Esophagus (tissue), 2 donors: Measurements from ENCODE around the gene KCTD1. TPM values are rescaled to one million over a fixed set of nuclear protein-coding genes. Genes with fewer than 3 reads are reported as not detected.

ENCODE experiments used
- H3K27ac ChIP-seq, 2 donors: one replicate each; pipeline ENCODE4 v1.5.1; 2013; ENCODE audit warnings: low read depth in 2 of 2, mild to moderate bottlenecking in 2 of 2, inconsistent platforms in 1 of 2, low read length in 1 of 2, moderate library complexity in 1 of 2
- H3K27me3 ChIP-seq, 2 donors: one replicate each; pipeline ENCODE4 v1.6.1; 2013; ENCODE audit warnings: low read length in 2 of 2, control low read depth in 1 of 2, mild to moderate bottlenecking in 1 of 2; ENCODE audit not compliant: insufficient read depth in 2 of 2, control insufficient read depth in 1 of 2
- H3K36me3 ChIP-seq, 2 donors: one replicate each; pipeline ENCODE4 v1.6.1; 2013; ENCODE audit warnings: low read length in 1 of 2; ENCODE audit not compliant: control insufficient read depth in 2 of 2, insufficient read depth in 2 of 2
- H3K4me1 ChIP-seq, 2 donors: one replicate each; pipeline ENCODE4 v1.6.1; 2013; ENCODE audit warnings: low read length in 1 of 2; ENCODE audit not compliant: control insufficient read depth in 2 of 2, insufficient read depth in 2 of 2
- H3K4me3 ChIP-seq, 2 donors: one replicate each; pipeline ENCODE4 v1.5.1; 2013; ENCODE audit warnings: low read length in 2 of 2, mild to moderate bottlenecking in 2 of 2, low read depth in 1 of 2, moderate library complexity in 1 of 2
- H3K9me3 ChIP-seq, 2 donors: one replicate each; pipeline ENCODE4 v1.6.1; 2013; ENCODE audit warnings: mild to moderate bottlenecking in 2 of 2, low read depth in 1 of 2, low read length in 1 of 2, moderate library complexity in 1 of 2; ENCODE audit not compliant: control insufficient read depth in 2 of 2, insufficient read depth in 1 of 2
- WGBS, 2 donors: extraction: QIAGEN DNeasy Blood & Tissue Kit; methylation state at CpG; one replicate each; pipeline ENCODE4 v1.1.7; 2013; 5-methylcytosine and 5-hydroxymethylcytosine counted together
- polyA plus RNA-seq, 2 donors: library from polyadenylated mRNA; stranded (reverse); fragments of 200-250 nt; gene quantifications; one replicate each; pipeline ENCODE4 v1.2.3, GENCODE V29; 2013
- donor health status: healthy with polysubstance abuse.
- donor health status: Bipolar disorder and iron deficiency.

The KCTD1 gene
- polyA plus RNA-seq, 2 donors, result 47.4 to 51.8 TPM

- WGBS, 2 donors, result 35 to 37% methylated on average over 1 of the region's 1 CpG
- H3K9me3 ChIP-seq, result peaks cover 0 to 2% of the 10 kb centered on the region in 2 donors
Measured at GRCh38 chr18:26566874-26567555, 18.7 kb upstream of the KCTD1 start.

GRCh38 chr18:26565514-26565913 is 17.2 kb upstream of the KCTD1 start:
- H3K4me1 ChIP-seq, result no peaks in the 10 kb centered on the region
- H3K27ac ChIP-seq, result no peak overlapping the region
- no peaks in the 10 kb centered on the region for H3K36me3 ChIP-seq
- no peak overlapping the region for H3K4me3 ChIP-seq
- peaks cover 0 to 2% of the 10 kb centered on the region in 2 donors for H3K9me3 ChIP-seq
- H3K27me3 ChIP-seq, result no peaks in the 10 kb centered on the region

More at GRCh38 chr18:26566874-26567555, 18.7 kb upstream of the KCTD1 start:
- no peak overlapping the region for H3K4me3 ChIP-seq
- H3K36me3 ChIP-seq, result no peaks in the 10 kb centered on the region
- H3K27ac ChIP-seq, result no peak overlapping the region
- no peaks in the 10 kb centered on the region for H3K4me1 ChIP-seq
- no peaks in the 10 kb centered on the region for H3K27me3 ChIP-seq

- H3K4me1 ChIP-seq, result no peaks in the 10 kb centered on the region
- WGBS, 2 donors, result 57 to 70% methylated on average over 3 of the region's 3 CpGs
- H3K4me3 ChIP-seq, result no peak overlapping the region
- no peaks in the 10 kb centered on the region for H3K36me3 ChIP-seq
- H3K27ac ChIP-seq, result no peak overlapping the region
- peaks cover 0 to 2% of the 10 kb centered on the region in 2 donors for H3K9me3 ChIP-seq
- H3K27me3 ChIP-seq, result no peaks in the 10 kb centered on the region
Measured at GRCh38 chr18:26563024-26563423, 14.7 kb upstream of the KCTD1 start.

- Histone ChIP-seq H3K9me3 (peaks cover 0 to 2% of the 10 kb centered on the region in 2 donors), H3K27ac (no peak overlapping the region), H3K4me3 (no peak overlapping the region), H3K36me3 (no peaks in the 10 kb centered on the region), H3K27me3 (no peaks in the 10 kb centered on the region), H3K4me1 (no peaks in the 10 kb centered on the region)
- WGBS, 2 donors, result 99 to 100% methylated on average over 2 of the region's 2 CpGs
Measured at GRCh38 chr18:26562568-26562967, 14.2 kb upstream of the KCTD1 start.

GRCh38 chr18:26561769-26562168 is 13.4 kb upstream of the KCTD1 start:
- Histone ChIP-seq H3K4me3 (no peak overlapping the region), H3K9me3 (peaks cover 0 to 2% of the 10 kb centered on the region in 2 donors), H3K27ac (no peak overlapping the region), H3K4me1 (no peaks in the 10 kb centered on the region), H3K36me3 (no peaks in the 10 kb centered on the region), H3K27me3 (no peaks in the 10 kb centered on the region)
- 89 to 93% methylated on average over 5 of the region's 5 CpGs for WGBS, 2 donors

- no peak overlapping the region for H3K4me3 ChIP-seq
- H3K9me3 ChIP-seq, result no peaks in the 10 kb centered on the region
- H3K27ac ChIP-seq, result no peak overlapping the region
- no peaks in the 10 kb centered on the region for H3K36me3 ChIP-seq
- no peaks in the 10 kb centered on the region for H3K27me3 ChIP-seq
- H3K4me1 ChIP-seq, result no peaks in the 10 kb centered on the region
- 68 to 71% methylated on average over 3 of the region's 3 CpGs for WGBS, 2 donors
Measured at GRCh38 chr18:26556573-26556972, 8.2 kb upstream of the KCTD1 start.

- Histone ChIP-seq H3K27me3 (no peaks in the 10 kb centered on the region), H3K36me3 (no peaks in the 10 kb centered on the region), H3K9me3 (no peaks in the 10 kb centered on the region), H3K4me1 (peaks cover 0 to 2% of the 10 kb centered on the region in 2 donors), H3K4me3 (no peak overlapping the region), H3K27ac (no peak overlapping the region)
- 75 to 89% methylated on average over 4 of the region's 4 CpGs for WGBS, 2 donors
Measured at GRCh38 chr18:26555804-26556553, 7.6 kb upstream of the KCTD1 start.

GRCh38 chr18:26553943-26554342 is 5.6 kb upstream of the KCTD1 start:
- Histone ChIP-seq H3K27me3 (no peaks in the 10 kb centered on the region), H3K36me3 (no peaks in the 10 kb centered on the region), H3K4me3 (no peak overlapping the region), H3K9me3 (no peaks in the 10 kb centered on the region), H3K4me1 (peaks cover 8 to 9% of the 10 kb centered on the region in 2 donors), H3K27ac (no peak overlapping the region)
- 84 to 94% methylated on average over 1 of the region's 1 CpG for WGBS, 2 donors

GRCh38 chr18:26551695-26552081 is 3.3 kb upstream of the KCTD1 start:
- H3K27me3 ChIP-seq, result no peaks in the 10 kb centered on the region
- H3K4me1 ChIP-seq, result peaks cover 8 to 15% of the 10 kb centered on the region in 2 donors
- no peaks in the 10 kb centered on the region for H3K36me3 ChIP-seq
- 59 to 63% methylated on average over 4 of the region's 4 CpGs for WGBS, 2 donors
- H3K9me3 ChIP-seq, result no peaks in the 10 kb centered on the region
- H3K27ac ChIP-seq, result no peak overlapping the region
- no peak overlapping the region for H3K4me3 ChIP-seq
